Middle frontal gyrus (tissue), 1 donor: Measurements from ENCODE around the gene APOA1.

Experiments
- DNase-seq: peaks from one replicate; pipeline ENCODE4 v3.0.0-alpha.2; 2015; ENCODE audit warnings: low spot score; ENCODE audit errors: extremely low spot score

Gene APOA1

DNA sequence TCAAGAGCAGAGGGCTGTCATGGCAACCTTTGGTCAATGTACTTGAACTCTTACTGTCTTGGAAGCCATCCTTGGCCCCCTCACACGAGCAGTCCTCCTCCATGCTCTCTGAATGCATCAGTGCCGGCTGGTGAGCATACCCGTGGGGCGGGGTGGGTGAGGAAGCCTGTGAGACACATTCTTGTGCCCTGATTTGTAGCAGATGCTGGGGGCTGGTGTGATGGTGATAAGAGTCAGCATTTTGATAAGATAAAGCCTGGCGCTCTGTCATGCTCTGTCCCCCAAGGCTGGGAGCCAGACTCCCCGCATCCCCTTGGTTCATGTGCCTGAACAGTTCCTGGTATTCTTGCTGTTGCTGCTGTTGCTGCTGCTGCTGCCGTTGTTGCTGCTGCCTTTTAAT lies 20.5 kb upstream of the APOA1 start:
- no peak for DNase-seq

DNA sequence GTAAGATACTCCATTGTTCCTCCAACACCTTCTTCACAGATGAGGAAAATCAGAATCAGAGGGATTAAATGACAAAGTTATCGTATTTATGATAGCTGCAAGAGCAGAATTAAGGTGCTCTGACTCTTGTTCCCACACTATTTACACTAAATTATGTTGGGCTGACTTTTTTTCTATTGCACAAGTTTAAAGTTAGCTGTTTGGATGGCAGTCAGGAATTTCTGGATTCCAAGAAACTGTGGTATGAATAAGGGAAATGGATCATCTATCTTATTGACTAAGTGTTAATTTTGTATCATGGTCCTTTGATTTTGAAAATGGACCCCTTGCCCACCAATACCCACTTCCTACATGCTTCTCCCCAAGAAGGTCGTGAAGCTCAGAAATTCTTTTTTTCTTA lies 19.9 kb upstream of the APOA1 start:
- DNase-seq: no peak

DNA sequence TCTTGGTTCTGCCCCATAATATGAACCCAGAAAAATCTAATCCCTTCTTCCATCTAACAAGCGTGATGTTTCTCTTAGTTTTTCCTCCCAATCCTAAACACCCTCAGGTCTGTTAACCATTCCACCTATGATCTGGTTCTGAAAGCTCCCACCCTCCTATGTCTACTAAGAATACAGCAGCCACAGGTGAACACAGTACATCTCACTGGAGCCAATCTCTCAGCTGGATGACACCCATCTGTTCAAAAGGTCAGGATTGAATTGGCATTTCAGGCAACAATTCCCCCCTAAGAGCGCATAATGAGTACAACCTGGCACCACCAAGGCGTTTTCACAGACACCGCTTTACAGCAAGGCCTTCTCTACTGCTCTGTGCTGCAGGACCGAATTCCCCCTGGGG lies 19.0 kb upstream of the APOA1 start:
- DNase-seq: no peak

DNA sequence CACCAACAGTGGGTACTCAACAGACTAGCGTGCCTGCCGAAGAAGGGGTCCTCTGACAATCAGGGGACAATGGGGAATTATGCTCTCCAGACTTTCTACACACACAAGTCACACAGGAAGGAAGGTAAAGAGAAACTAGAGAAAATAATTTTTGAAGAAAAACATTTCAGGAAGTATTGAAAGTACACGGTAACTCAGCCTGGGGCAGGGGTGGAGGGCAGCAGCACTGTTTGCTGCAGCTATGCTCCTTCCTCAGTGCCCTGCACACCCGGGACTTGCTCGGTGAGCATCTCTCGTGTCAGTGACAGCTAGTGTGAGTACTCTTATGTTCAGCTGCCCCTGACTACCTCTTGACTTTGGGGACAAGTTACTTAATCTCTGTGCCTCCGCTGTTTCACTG lies 18.0 kb upstream of the APOA1 start:
- no peak for DNase-seq

DNA sequence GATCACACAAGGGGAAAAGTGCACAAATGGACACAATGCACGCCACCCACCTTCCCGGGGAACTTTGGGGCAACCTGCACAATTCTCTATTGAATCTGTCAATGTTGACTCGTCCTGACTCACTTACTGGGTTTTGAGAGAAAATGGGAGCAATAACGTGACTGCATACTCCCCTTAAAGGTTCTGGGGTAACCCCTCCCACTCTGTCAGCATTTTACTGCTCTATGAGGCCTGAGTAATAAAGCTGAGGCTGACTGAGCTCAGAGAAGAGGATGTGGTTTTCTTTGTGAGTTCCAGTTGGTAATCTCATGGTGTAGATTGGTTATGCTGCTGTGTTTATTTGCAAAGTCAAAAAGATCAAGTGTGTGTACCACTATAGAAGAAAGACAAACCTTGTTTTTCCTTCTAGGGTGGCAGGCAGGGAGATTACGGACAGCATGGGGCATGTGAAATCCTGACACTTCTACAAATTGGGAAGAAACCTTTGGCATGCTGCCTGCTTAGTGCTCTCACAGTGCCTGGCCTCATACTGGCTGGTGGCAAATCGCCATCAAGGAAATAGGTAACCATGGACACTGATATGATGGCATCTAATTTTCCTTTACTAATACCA lies 16.1 kb upstream of the APOA1 start:
- no peak for DNase-seq

DNA sequence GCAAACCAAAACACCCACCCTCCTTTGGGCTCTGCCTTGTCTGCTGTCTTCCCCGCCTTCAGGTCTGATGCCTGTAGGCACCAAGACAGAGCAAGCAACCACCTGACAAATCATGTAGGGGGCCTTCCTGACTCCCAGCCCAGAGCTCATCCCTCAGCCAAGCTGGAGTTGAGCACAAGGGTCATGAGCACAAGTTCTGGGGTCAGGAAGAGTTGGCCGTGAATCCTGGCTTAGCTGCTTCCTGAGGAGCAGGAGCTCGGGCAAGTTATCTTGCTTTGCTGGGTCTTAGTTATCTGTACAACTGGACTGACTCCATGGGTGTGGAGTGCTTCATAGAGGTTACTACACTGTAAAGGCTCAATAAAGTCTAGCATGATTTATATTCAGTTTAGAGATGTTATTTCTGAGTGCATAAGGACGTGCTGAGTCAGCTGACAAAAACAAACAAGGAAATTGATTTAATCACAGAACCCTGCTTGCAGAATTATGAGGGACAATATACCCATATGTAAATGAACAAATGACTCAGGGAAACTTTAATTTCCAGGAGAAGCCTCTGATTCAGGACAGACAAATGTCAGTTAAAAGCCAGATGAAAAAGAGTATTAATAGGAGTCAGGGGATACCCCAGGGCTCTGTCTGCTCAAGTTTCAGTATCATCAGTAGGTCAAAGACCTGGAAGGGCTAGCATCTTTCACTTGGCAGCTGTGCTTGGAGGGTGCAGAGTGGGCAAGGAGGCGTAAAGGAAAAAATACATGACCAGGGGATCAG lies 15.0 kb upstream of the APOA1 start:
- DNase-seq: no peak

DNA sequence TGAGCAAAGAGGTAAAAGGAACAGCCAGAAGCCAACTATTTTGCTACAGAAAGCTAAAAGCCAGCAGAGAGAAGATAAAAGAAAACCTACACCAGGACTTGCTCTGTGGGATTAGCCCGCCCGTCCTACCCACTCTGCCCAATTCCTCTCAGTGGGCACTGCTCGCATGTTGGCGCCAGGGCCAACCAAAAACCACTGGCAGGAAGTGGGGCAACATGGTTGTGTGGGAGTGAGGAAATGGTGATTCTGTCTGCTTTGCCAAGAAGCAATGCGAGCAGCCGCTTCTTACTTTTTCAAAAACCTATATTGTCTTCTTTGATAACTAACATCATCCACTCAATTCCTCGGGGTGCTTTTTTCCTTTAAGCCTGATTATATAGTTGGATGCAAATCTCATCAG lies 14.2 kb upstream of the APOA1 start:
- no peak for DNase-seq

DNA sequence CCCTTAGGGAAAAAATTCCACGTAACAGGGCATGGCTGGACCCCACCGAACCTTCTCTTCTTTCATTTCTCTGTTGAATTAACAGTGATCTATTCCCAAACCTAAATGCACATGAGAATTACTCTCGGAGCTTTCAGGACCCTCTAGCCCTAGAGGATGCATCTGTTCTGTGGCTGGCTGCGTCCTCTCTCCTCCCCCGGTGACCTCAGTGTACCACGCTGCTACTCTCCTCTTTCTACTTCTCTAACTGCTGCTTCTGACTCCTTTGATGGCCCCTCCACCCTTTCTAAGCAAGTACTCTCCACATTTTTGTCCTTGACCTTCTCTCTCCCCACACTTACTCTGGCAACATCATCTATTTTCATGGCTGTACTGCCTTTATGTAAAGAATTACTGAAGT lies 12.1 kb upstream of the APOA1 start:
- DNase-seq: no peak

DNA sequence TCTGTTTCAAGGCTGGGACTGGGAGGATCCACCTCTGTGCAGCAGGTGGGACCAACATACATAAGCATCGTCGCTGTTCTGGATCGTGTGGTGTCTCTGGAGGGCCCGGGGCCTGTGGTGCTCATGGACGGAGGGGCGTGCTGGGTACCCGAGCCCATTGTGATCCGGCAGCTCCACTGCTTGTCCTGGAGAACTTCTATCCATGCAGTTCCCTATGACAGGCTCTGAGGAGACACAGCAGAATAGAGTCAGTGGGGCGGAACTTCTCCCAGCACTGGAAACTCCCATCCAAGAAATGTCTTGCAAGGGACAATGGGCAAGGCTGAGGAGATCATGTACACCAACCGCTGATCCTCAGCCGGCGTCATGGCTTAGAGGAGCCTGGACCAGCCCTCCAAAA lies 11.6 kb upstream of the APOA1 start:
- no peak for DNase-seq

DNA sequence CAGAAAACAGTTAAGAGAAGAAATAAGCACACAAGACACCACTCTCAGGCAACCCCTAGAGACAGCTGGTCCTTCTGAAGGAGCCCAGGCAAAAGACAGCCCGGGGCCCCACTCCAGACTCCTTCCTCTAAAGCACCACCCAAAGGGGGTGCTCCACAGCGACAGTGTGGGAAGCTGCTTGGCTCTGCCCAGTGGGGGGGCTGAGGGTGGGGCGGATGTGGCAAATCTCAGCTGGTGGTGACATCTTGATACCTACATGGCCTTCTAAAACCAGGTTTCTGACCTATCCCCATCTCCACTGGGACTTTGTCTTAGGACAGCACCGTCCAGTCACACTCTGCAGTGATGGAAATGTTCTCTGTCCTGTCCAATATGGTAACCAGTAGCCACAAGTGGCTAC lies 10.2 kb upstream of the APOA1 start:
- no peak for DNase-seq

DNA sequence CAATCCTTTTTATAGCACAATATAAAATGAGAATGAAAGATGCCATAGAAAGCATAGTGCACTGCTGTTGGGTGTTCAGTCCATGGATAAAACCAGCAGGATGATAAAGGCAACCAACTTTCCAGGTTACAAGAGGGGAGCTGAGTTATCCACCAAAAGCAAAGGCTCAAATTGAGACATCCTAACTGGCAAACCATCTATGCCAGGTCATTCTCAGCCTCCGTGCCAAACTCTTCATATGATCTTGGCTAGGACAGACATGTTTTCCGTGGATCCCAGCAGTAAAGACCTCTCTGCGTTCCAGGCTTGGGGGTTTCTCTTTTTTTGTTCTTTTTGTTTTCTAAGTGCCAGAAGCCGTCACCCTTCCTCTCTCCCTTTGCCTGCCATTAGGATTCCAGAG lies 7.3 kb upstream of the APOA1 start:
- no peak for DNase-seq

DNA sequence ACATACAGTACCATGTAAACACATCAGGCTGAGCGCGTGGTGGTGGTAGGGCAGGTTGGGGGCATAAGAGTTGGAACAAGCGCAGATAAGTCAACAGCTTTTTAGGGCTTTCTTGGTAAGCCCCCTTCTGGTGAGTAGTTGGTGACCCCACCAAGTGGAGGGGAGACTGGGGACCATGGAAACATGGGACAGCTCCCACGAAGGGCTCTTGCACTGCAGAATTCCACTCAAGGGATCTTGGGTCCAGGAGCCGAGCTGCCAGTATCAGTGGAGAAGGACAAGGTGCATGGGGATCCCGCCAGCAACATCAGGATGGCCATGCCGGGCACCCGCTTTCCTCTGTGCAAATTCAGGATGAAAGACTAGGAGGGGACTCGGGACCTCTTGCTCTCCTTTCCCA lies 6.2 kb upstream of the APOA1 start:
- DNase-seq: no peak

DNA sequence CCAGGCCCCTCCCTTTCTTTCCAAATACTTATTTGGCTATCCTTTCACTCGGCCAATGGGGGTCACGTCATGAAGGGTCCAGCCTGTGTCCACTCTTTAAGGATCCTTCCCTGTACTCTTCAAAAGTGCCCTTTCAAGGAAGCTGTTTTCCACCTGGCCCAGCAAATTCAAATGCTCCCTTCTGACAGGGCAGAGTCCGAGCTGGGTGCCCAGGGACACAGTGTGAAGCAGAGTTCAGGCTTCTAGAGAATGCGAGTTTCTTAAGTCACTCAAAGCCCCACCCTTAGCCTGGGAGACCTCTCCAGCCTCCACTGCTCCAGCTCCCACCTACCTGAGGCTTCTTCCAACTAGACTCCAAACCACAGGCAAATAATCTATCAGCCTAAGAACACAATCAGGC lies 5.5 kb upstream of the APOA1 start:
- DNase-seq: no peak

DNA sequence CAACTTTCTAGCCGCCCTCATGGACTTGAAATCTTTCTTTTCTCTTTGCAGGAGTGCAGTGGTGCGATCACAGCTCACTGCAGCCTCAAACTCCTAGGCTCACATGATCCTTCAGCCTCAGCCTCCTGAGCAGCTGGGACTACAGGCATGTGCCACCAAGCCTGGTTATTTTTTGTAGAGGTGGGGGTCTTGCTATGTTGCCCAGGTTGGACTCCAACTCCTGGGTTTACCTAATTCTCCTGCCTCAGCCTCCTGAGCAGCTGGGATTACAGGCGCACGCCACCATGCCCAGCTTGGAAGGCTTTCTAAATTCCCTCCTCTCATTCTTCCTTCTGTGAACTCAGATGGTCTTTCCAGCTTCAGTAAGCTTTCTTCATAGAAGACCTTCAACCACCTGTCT lies 4.7 kb upstream of the APOA1 start:
- DNase-seq: no peak

DNA sequence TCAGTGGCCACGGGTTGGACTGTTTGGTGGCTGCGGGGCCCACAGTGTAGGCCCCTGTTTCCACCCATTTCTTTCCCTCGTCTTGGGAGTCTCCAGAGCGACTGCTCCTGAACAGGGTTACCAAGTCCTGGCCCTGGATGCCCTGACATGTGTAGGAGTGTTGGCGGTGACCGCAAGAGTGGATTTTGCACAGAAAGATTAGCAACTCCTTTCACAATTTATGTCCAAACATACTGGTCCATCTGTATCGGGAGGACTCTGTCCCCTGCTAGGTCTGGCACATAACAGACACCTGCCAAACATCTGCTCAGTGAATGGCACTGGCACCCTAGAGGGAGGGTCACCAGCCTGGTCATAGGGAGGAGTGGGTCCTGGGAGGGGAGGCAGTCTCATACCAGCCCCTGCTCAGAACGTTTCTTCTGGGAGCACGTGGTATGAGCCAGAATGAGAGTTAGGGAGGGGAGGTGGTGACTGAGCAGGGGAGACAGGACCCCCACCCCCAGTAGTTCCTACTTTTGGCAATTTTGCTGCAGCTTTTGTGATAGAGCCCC lies 3.4 kb upstream of the APOA1 start:
- no peak for DNase-seq

DNA sequence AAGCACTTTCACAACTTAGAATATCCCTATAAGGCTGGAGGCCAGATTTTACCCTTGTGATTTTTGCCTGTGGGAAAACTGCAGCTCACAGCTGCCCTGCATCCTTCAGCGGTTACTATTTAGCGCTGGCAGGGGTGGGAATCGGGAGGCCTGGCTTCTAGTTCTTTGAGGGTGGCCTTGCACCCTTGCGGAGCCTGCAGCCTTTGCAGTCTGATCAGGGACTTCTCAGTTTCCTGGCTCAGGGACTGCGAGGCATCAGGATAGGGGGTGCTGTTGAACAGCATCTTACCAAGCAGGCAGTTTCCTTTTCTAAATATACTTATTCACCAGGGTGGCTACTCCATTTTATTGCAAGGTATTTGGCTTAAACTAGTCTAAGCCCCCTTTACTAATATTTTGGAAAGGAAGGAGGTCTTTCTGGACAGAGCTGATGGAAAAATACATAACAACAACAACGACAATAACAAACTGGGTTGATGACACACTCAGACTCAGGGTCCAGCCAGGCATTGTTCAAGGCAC lies 2.9 kb upstream of the APOA1 start:
- DNase-seq: no peak

DNA sequence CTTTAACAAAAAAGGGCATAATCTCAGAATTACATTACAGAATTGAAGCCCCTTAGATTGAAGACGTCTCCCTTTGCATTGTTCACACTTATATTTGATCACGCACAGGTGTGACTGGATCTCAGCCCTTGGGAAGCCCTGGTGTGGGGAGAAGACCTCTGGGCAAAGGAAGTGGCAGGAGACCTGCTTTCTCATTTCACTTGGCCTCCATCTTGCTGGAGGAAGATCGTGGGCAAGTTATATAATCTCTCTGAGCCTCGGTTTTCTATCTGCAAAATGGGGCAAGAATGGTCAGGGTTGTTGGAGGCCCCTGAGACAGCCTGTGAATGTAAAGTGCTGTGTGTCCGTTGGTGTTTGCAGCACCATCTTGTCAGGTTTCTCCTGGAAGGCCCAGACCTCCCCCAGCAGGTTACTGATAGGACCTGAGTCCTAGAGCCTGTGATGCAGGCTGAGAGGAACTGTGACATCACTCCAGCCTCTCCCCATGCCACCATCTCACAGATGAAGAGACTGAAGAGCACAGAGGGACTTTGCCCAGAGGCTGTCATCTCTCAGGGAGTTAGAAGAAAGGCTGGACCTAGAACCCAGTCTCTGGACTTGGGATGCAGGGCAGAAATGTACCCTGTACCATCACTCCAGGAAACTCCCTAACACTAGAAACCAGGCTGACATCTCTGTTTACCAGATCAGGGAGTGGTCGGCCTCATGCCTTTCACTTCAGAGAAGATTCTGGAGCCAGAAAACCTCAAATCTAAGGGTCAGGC lies 1.1 kb upstream of the APOA1 start:
- DNase-seq: no peak

DNA sequence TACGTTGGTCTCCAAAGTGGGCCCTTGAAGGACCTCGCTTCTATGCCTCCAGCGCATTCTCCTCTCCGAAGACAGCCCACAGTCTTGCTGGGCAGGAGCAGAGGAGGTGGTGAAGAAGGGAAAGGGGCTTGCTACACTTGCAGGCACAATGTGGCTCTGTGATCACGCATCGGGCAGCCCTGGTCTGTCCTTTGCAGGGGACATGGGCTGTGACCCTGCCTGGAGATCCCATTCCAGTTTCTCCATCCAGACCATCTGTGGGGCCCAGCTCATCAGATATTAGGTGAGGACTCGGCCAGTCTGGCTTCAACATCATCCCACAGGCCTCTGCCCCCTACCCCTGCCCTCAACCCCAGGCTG lies 810 bp downstream of the APOA1 start:
- DNase-seq: no peak

DNA sequence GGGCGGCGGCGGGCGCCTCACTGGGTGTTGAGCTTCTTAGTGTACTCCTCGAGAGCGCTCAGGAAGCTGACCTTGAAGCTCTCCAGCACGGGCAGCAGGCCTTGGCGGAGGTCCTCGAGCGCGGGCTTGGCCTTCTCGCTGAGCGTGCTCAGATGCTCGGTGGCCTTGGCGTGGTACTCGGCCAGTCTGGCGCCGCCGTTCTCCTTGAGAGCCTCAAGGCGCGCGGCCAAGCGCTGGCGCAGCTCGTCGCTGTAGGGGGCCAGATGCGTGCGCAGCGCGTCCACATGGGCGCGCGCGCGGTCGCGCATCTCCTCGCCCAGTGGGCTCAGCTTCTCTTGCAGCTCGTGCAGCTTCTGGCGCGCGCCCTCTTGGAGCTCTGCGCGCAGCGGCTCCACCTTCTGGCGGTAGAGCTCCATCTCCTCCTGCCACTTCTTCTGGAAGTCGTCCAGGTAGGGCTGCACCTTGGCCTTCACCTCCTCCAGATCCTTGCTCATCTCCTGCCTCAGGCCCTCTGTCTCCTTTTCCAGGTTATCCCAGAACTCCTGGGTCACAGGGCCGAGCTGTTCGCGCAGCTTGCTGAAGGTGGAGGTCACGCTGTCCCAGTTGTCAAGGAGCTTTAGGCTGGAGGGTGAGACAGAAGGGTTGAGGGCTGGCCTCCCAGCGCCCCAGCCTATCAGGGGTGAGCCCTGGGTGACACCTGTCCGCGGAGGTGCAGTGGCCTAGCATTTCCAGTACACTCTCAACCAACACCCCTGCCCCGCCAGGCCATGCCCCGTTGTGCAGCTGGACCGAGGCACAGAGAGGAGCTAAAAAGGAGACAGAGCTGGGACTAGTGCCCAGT lies 1.4 kb downstream of the APOA1 start:
- DNase-seq: peak; percentile 86

DNA sequence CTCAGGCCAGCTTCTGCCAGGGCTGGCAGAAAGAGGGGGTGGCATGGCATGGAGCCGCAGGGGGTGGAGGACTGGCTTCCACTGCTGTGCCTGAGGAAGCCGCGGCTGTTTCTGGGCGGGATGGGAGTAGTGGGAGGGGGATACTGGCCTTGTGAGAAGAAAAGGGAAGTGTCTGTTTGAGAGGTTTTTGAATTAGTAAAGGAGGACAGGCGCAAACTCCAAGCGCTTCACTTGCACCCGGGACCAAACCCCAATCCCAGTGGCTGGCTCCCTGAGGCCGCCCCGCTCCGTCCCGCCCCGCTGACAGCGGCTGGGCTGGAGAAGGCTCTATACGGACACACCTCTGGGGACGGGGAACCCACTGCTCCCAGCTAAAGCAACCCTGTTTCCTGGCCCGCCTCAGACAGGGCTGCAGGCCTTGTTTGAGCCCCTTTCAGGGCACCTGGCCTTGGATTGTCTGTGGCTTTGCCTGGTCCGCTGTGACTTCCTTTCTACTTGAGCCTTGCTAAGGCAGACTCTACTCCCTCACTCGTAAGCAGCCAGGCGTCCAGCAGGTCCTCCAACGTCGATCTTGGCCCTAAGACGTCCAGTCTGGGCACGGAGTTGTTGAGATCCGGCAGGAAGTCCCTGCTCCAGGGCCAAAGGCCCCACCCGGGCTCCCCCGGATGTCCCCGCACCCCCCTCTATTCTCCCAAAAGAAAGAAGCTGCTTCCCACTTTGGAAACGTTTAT lies 2.2 kb downstream of the APOA1 start:
- DNase-seq: no peak
